CD4-positive, alpha-beta T cell (primary cell): ENCODE data around the gene RAB35. TPM values are rescaled to one million over a fixed set of nuclear protein-coding genes. Genes with fewer than 3 reads are reported as not detected.

Experiments
- ATAC-seq: fragments of 200-7000 bp; cut with Tn5 transposase; one replicate; pipeline ENCODE4 v1.10.0; 2022; ENCODE audit warnings: mild to moderate bottlenecking; ENCODE audit not compliant: poor library complexity
- CTCF ChIA-PET: fragments of 350-600 bp; sonication (Branson Sonifier 250); formaldehyde crosslinking; loops from one replicate; lab custom pipeline; 2021; ENCODE audit warnings: antibody characterized with exemption, inconsistent platforms; lab: Charles Lee
- POLR2A ChIA-PET: fragments of 350-600 bp; sonication (Branson Sonifier 250); formaldehyde crosslinking; loops from one replicate; lab custom pipeline; 2021; ENCODE audit warnings: antibody characterized with exemption, inconsistent platforms; lab: Charles Lee
- DNase-seq, 14 experiments: peaks; one replicate each; pipeline ENCODE4 v3.0.0-alpha.2; 2013 to 2020; ENCODE audit warnings: mixed read lengths in 2 of 14
- H3K27ac ChIP-seq, 2 donors: one replicate each; pipeline versions ENCODE4 v1.5.1 to v1.7.0; 2013; ENCODE audit warnings: low read length in 2 of 2, low read depth in 1 of 2, mild to moderate bottlenecking in 1 of 2
- H3K27me3 ChIP-seq, 2 experiments: 1 replicate in 1 of 2; 2 replicates in 1 of 2; pipeline versions ENCODE4 v1.6.1 to v1.7.0; 2013; ENCODE audit warnings: low read length in 2 of 2, control low read depth in 1 of 2, mild to moderate bottlenecking in 1 of 2, moderate library complexity in 1 of 2; ENCODE audit not compliant: insufficient read depth in 2 of 2, control insufficient read depth in 1 of 2
- H3K36me3 ChIP-seq: one replicate; pipeline ENCODE4 v1.6.1; 2013; ENCODE audit warnings: low read length, control low read depth; ENCODE audit not compliant: insufficient read depth
- H3K4me1 ChIP-seq: one replicate; pipeline ENCODE4 v1.6.1; 2013; ENCODE audit warnings: low read length, control low read depth; ENCODE audit not compliant: insufficient read depth
- H3K4me3 ChIP-seq: one replicate; pipeline ENCODE4 v1.5.1; 2013; ENCODE audit warnings: mild to moderate bottlenecking, low read length, moderate library complexity
- H3K9me3 ChIP-seq, 2 experiments: 1 replicate in 1 of 2; 2 replicates in 1 of 2; pipeline versions ENCODE4 v1.6.1 to v1.7.0; 2013; ENCODE audit warnings: low read length in 2 of 2, mild to moderate bottlenecking in 2 of 2, control low read depth in 1 of 2, moderate library complexity in 1 of 2; ENCODE audit not compliant: control insufficient read depth in 1 of 2, insufficient read depth in 1 of 2
- H3K27ac Mint-ChIP-seq: one replicate; pipeline ENCODE4 v1.8.0; 2020; ENCODE audit warnings: mixed read lengths
- H3K27me3 Mint-ChIP-seq: one replicate; pipeline ENCODE4 v1.8.0; 2021; ENCODE audit warnings: mixed read lengths
- H3K36me3 Mint-ChIP-seq: one replicate; pipeline ENCODE4 v1.8.0; 2021; ENCODE audit warnings: low read depth, mixed read lengths
- H3K4me1 Mint-ChIP-seq: one replicate; pipeline ENCODE4 v1.8.0; 2021; ENCODE audit warnings: low read depth, mixed read lengths
- H3K4me3 Mint-ChIP-seq: one replicate; pipeline ENCODE4 v1.8.0; 2020; ENCODE audit warnings: mild to moderate bottlenecking, mixed read lengths
- H3K9me3 Mint-ChIP-seq: one replicate; pipeline ENCODE4 v1.8.0; 2020; ENCODE audit warnings: mixed read lengths
- CTCF ChIP-seq: fragments of 200-600 bp; IDR thresholded peaks from one replicate; pipeline ENCODE4 v1.8.0; 2022; ENCODE audit warnings: antibody characterized with exemption, mild to moderate bottlenecking
- intact Hi-C, 2 experiments: fragments of 100-400 bp; cut with DNase I in 1 of 2; cut with micrococcal nuclease in 1 of 2; formaldehyde crosslinking; loops; one replicate each; pipeline versions ENCODE4 v1.15.1 to v1.9.0; 2023 to 2025; cut with DNase I, micrococcal nuclease
- total RNA-seq, 174 experiments: library from RNA in 2 of 174; stranded (reverse) in 2 of 174; gene quantifications; one replicate each; pipeline ENCODE4 v1.2.3 and lab custom pipeline; 2021 to 2026

Gene RAB35
- total RNA-seq, 2 experiments from 2014 or later = 49.7 to 53.8 TPM

GRCh38 chr12:120085920-120086645 lies 30.5 kb downstream of the RAB35 start:
- H3K27ac Mint-ChIP-seq = peak overlapping the region; percentile 83
- H3K4me3 Mint-ChIP-seq = peak overlapping the region; percentile 13
- no peak overlapping the region for H3K4me3 ChIP-seq
- no peaks in the 10 kb centered on the region for H3K27me3 Mint-ChIP-seq
- H3K36me3 ChIP-seq = peaks cover 18% of the 10 kb centered on the region
- H3K9me3 ChIP-seq = no peaks in the 10 kb centered on the region
- peaks cover 56% of the 10 kb centered on the region for H3K36me3 Mint-ChIP-seq
- H3K27ac ChIP-seq = no peak overlapping the region
- H3K4me1 Mint-ChIP-seq = peaks cover 18% of the 10 kb centered on the region
- no peak for TF ChIP-seq CTCF
- intact Hi-C loops = loop anchor here (1.0 to 5.0 kb wide), 7 partner anchors 31 to 419 kb away; partner anchors contain the start of genes PRKAB1 (in 1 of the 2) and RAB35 (in 1 of the 2)
- ATAC-seq = no peak
- POLR2A ChIA-PET = interaction anchor here (1.0 to 2.1 kb wide), 10 partner anchors 11 to 206 kb away, joined by 4 to 70 read pairs (median 6); partner anchors contain the start of genes BICDL1, RAB35, RNU4-1 and RNU4-2
- CTCF ChIA-PET = interaction anchor here (1.0 to 2.3 kb wide), 15 partner anchors 10 to 177 kb away, joined by 3 to 33 read pairs (median 5); partner anchors contain the start of genes BICDL1, RAB35 and RPLP0
- no peaks in the 10 kb centered on the region for H3K9me3 Mint-ChIP-seq
- no peaks in the 10 kb centered on the region for H3K27me3 ChIP-seq
- peaks cover 14% of the 10 kb centered on the region for H3K4me1 ChIP-seq
- DNase-seq = no peak

GRCh38 chr12:120081641-120082040 lies 34.9 kb downstream of the RAB35 start:
- DNase-seq (no peak), ATAC-seq (no peak)
- ChIA-PET POLR2A (no interaction called here), CTCF (interaction anchor here (1.1 kb wide), 1 partner anchor 92 kb away, joined by 5 read pairs; the partner anchor contains the start of gene BICDL1)
- Mint-ChIP-seq H3K4me3 (no peak overlapping the region), H3K4me1 (peaks cover 26% of the 10 kb centered on the region), H3K27ac (no peak overlapping the region), H3K27me3 (no peaks in the 10 kb centered on the region), H3K9me3 (no peaks in the 10 kb centered on the region), H3K36me3 (peaks cover 66% of the 10 kb centered on the region)
- peaks cover 20% of the 10 kb centered on the region for H3K4me1 ChIP-seq
- no peak for TF ChIP-seq CTCF
- intact Hi-C loops = no loop called here
- no peaks in the 10 kb centered on the region for H3K9me3 ChIP-seq
- H3K36me3 ChIP-seq = peaks cover 22% of the 10 kb centered on the region
- no peaks in the 10 kb centered on the region for H3K27me3 ChIP-seq
- H3K27ac ChIP-seq = no peak overlapping the region
- H3K4me3 ChIP-seq = no peak overlapping the region

GRCh38 chr12:120079411-120080400 lies 36.8 kb downstream of the RAB35 start:
- intact Hi-C loops = loop anchor here in 1 of 2 experiments (5.0 kb wide), 1 partner anchor 42 kb away; no protein-coding TSS in a partner anchor
- peaks cover 22% of the 10 kb centered on the region for H3K36me3 ChIP-seq
- H3K36me3 Mint-ChIP-seq = peaks cover 58% of the 10 kb centered on the region
- ATAC-seq (no peak), DNase-seq (no peak)
- H3K27me3 Mint-ChIP-seq = no peaks in the 10 kb centered on the region
- peaks cover 26% of the 10 kb centered on the region for H3K4me1 ChIP-seq
- POLR2A ChIA-PET = interaction anchor here (0.8 to 1.4 kb wide), 4 partner anchors 10 to 91 kb away, joined by 3 to 5 read pairs (median 4); partner anchors contain the start of gene BICDL1
- peak overlapping the region; percentile 69 for H3K27ac Mint-ChIP-seq
- no peak for TF ChIP-seq CTCF
- H3K27ac ChIP-seq = peak overlapping the region in 1 of 2 donors; percentile 23
- CTCF ChIA-PET = no interaction called here
- no peaks in the 10 kb centered on the region for H3K27me3 ChIP-seq
- H3K4me1 Mint-ChIP-seq = peaks cover 27% of the 10 kb centered on the region
- H3K4me3 Mint-ChIP-seq = no peak overlapping the region
- H3K4me3 ChIP-seq = no peak overlapping the region
- no peaks in the 10 kb centered on the region for H3K9me3 ChIP-seq
- H3K9me3 Mint-ChIP-seq = no peaks in the 10 kb centered on the region
